Neural cell (in vitro differentiated cells): Measurements from ENCODE around the gene NFYC. TPM values are rescaled to one million over a fixed set of nuclear protein-coding genes. Genes with fewer than 3 reads are reported as not detected.

Experiments
- H2AFZ ChIP-seq: fragments of 200-600, 300-800 bp; sonication (generic), shearing (Covaris generic); 2 replicates; pipeline ENCODE4 v1.6.0; 2014; ENCODE audit warnings: low read depth, mild to moderate bottlenecking, antibody characterized with exemption, low read length, moderate library complexity
- H3F3A ChIP-seq: fragments of 200-600 bp; shearing (Covaris generic); 2 replicates; pipeline ENCODE4 v1.6.1; 2016; ENCODE audit warnings: mild to moderate bottlenecking, moderate library complexity, mixed read lengths, antibody characterized with exemption, low read length; ENCODE audit not compliant: insufficient read depth, poor library complexity, severe bottlenecking
- H3K27ac ChIP-seq: fragments of 200-600, 300-800 bp; sonication (generic), shearing (Covaris generic); 2 replicates; pipeline ENCODE4 v1.5.1; 2014; ENCODE audit warnings: mild to moderate bottlenecking, low read length, moderate library complexity
- H3K27me3 ChIP-seq: fragments of 300-800, 200-600 bp; sonication (generic), shearing (Covaris generic); 2 replicates; pipeline ENCODE4 v1.6.0; 2014; ENCODE audit warnings: mild to moderate bottlenecking, low read depth, low read length, moderate library complexity; ENCODE audit not compliant: insufficient read depth
- H3K36me3 ChIP-seq: fragments of 300-800, 200-600 bp; sonication (generic), shearing (Covaris generic); 2 replicates; pipeline ENCODE4 v1.5.1; 2014; ENCODE audit warnings: mild to moderate bottlenecking, antibody characterized with exemption, low read length, moderate library complexity; ENCODE audit not compliant: insufficient read depth
- H3K4me2 ChIP-seq: fragments of 300-800, 200-600 bp; sonication (generic), shearing (Covaris generic); 2 replicates; pipeline ENCODE4 v1.6.0; 2014; ENCODE audit warnings: mild to moderate bottlenecking, low read length
- H3K4me3 ChIP-seq: fragments of 300-800, 200-600 bp; sonication (generic), shearing (Covaris generic); 2 replicates; pipeline ENCODE4 v1.5.1; 2014; ENCODE audit warnings: mild to moderate bottlenecking, low read length, moderate library complexity
- H3K79me2 ChIP-seq: fragments of 200-600 bp; shearing (Covaris generic); replicated peaks from 2 replicates; pipeline ENCODE4 v1.6.0; 2014; ENCODE audit warnings: mild to moderate bottlenecking, low read length, moderate library complexity; ENCODE audit not compliant: insufficient read depth
- H3K9ac ChIP-seq: fragments of 300-800, 200-600 bp; sonication (generic), shearing (Covaris generic); 2 replicates; pipeline ENCODE4 v1.6.1; 2016; ENCODE audit warnings: mild to moderate bottlenecking, low read length, mixed read lengths
- H3K9me2 ChIP-seq: fragments of 200-600 bp; shearing (Covaris generic); 2 replicates; pipeline ENCODE4 v1.6.1; 2016; ENCODE audit warnings: mild to moderate bottlenecking, low read length, mixed read lengths; ENCODE audit not compliant: insufficient read depth
- H3K9me3 ChIP-seq: fragments of 200-600, 300-800 bp; sonication (generic), shearing (Covaris generic); 2 replicates; pipeline ENCODE4 v1.6.1; 2016; ENCODE audit warnings: mild to moderate bottlenecking, mixed run types, low read length, moderate library complexity, mixed read lengths
- H4K20me1 ChIP-seq: fragments of 200-600 bp; shearing (Covaris generic); 2 replicates; pipeline ENCODE4 v1.6.1; 2016; ENCODE audit warnings: mild to moderate bottlenecking, mixed run types; ENCODE audit not compliant: insufficient read depth
- EP300 ChIP-seq: fragments of 450-650 bp; conservative IDR thresholded peaks from 2 replicates; pipeline ENCODE4 v1.6.1; 2014; ENCODE audit warnings: antibody characterized with exemption, mild to moderate bottlenecking, moderate library complexity; ENCODE audit not compliant: poor library complexity, severe bottlenecking
- EZH2 ChIP-seq: fragments of 200-600, 300-800 bp; shearing (Covaris generic), sonication (generic); IDR thresholded peaks from 2 replicates; pipeline ENCODE4 v1.6.1; 2014; ENCODE audit warnings: antibody characterized with exemption, low read length, borderline replicate concordance, mild to moderate bottlenecking; ENCODE audit not compliant: insufficient read depth, poor library complexity, severe bottlenecking
- MXI1 ChIP-seq: fragments of 450-650 bp; conservative IDR thresholded peaks from 2 replicates; pipeline ENCODE4 v1.6.1; 2014; ENCODE audit warnings: antibody characterized with exemption, mild to moderate bottlenecking; ENCODE audit not compliant: poor library complexity, severe bottlenecking
- POLR2AphosphoS5 ChIP-seq: IDR thresholded peaks from 2 replicates; pipeline ENCODE4 v1.6.1; 2012
- RAD21 ChIP-seq: fragments of 450-650 bp; conservative IDR thresholded peaks from 2 replicates; pipeline ENCODE4 v1.6.1; 2014; ENCODE audit warnings: antibody characterized with exemption, mild to moderate bottlenecking, moderate library complexity
- REST ChIP-seq: IDR thresholded peaks from 2 replicates; pipeline ENCODE4 v1.6.1; 2012; ENCODE audit warnings: borderline replicate concordance
- SMC3 ChIP-seq: fragments of 450-650 bp; conservative IDR thresholded peaks from 2 replicates; pipeline ENCODE4 v1.6.1; 2014; ENCODE audit warnings: antibody characterized with exemption, mild to moderate bottlenecking, moderate library complexity; ENCODE audit not compliant: poor library complexity
- TAF1 ChIP-seq: IDR thresholded peaks from 2 replicates; pipeline ENCODE4 v1.6.1; 2012; ENCODE audit warnings: low read depth
- polyA plus RNA-seq: library from polyadenylated mRNA; depleted of rRNA; stranded (reverse); fragments of >200 nt; gene quantifications from 2 replicates; pipeline ENCODE4 v1.2.3, GENCODE V29; 2014
- TF ChIP-seq, protein P1 (sequence below): fragments of 450-650 bp; IDR thresholded peaks from 2 replicates; pipeline ENCODE4 v1.5.1; 2014; ENCODE audit warnings: antibody characterized with exemption, mild to moderate bottlenecking, moderate library complexity; ENCODE audit not compliant: poor library complexity, severe bottlenecking

NFYC gene
- polyA plus RNA-seq, 1 donor from 2014 or later = 66.0 TPM

- Histone ChIP-seq H3K4me2 (no peak overlapping the region), H3K4me3 (no peak overlapping the region), H3K36me3 (peaks cover 4% of the 10 kb centered on the region), H4K20me1 (no peaks in the 10 kb centered on the region), H3K9me2 (no peaks in the 10 kb centered on the region), H3K9ac (no peak overlapping the region), H3K9me3 (no peaks in the 10 kb centered on the region), H3F3A (no peaks in the 10 kb centered on the region), H3K27me3 (no peaks in the 10 kb centered on the region), H3K79me2 (peaks cover 16% of the 10 kb centered on the region), H3K27ac (no peak overlapping the region), H2AFZ (no peak overlapping the region)
- no peak for TF ChIP-seq EP300
- TF ChIP-seq, protein P1, sequence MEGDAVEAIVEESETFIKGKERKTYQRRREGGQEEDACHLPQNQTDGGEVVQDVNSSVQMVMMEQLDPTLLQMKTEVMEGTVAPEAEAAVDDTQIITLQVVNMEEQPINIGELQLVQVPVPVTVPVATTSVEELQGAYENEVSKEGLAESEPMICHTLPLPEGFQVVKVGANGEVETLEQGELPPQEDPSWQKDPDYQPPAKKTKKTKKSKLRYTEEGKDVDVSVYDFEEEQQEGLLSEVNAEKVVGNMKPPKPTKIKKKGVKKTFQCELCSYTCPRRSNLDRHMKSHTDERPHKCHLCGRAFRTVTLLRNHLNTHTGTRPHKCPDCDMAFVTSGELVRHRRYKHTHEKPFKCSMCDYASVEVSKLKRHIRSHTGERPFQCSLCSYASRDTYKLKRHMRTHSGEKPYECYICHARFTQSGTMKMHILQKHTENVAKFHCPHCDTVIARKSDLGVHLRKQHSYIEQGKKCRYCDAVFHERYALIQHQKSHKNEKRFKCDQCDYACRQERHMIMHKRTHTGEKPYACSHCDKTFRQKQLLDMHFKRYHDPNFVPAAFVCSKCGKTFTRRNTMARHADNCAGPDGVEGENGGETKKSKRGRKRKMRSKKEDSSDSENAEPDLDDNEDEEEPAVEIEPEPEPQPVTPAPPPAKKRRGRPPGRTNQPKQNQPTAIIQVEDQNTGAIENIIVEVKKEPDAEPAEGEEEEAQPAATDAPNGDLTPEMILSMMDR = no peak
- no peak for TF ChIP-seq MXI1
- TF ChIP-seq RAD21 = no peak
- no peak for TF ChIP-seq POLR2AphosphoS5
- no peak for TF ChIP-seq TAF1
Measured at GRCh38 chr1:40687059-40687458, 4.4 kb upstream of the NFYC start.

DNA sequence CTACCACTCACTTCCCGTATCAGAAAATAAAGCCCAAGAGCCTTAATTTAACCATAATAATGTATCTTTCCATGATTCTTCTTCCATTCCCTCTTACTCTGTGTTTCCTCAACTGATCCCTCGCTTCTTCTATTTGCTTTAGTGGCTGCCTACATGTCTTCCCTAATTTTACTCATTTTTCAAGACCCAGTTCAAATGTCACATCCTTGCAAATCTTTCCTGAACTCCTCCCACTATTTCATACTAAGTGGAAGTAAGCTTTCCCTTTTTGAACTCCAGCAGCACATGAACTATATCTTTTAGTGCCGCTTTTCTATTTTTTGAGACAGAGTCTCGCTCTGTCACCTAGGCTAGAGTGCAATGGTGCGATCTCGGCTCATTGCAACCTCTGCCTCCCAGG lies 3.8 kb upstream of the NFYC start:
- Histone ChIP-seq H3K9me3 (no peaks in the 10 kb centered on the region), H2AFZ (no peak overlapping the region), H4K20me1 (no peaks in the 10 kb centered on the region), H3K36me3 (peaks cover 4% of the 10 kb centered on the region), H3K4me2 (no peak overlapping the region), H3K27ac (no peak overlapping the region), H3K9me2 (no peaks in the 10 kb centered on the region), H3K4me3 (no peak overlapping the region), H3K27me3 (no peaks in the 10 kb centered on the region), H3F3A (peaks cover 3% of the 10 kb centered on the region), H3K9ac (no peak overlapping the region), H3K79me2 (peaks cover 17% of the 10 kb centered on the region)
- no peak for TF ChIP-seq EZH2
- TF ChIP-seq EP300 = no peak
- TF ChIP-seq SMC3 = no peak
- no peak for TF ChIP-seq TAF1
- TF ChIP-seq POLR2AphosphoS5 = no peak
- TF ChIP-seq REST = no peak
- TF ChIP-seq, protein P1 = no peak
- TF ChIP-seq MXI1 = no peak
- no peak for TF ChIP-seq RAD21
